HL-60 (cell line): ENCODE results near the gene RNASE13.

Experiments
- CTCF ChIP-seq: IDR thresholded peaks from one replicate; pipeline ENCODE4 v1.5.1; 2011; ENCODE audit warnings: low read length, control low read depth, inconsistent platforms; ENCODE audit not compliant: insufficient read depth
- GABPA ChIP-seq: IDR thresholded peaks from 2 replicates; pipeline ENCODE4 v1.6.1; 2012; ENCODE audit warnings: low read depth
- TF ChIP-seq, protein P1 (sequence below): IDR thresholded peaks from 2 replicates; pipeline ENCODE4 v1.6.1; 2012; ENCODE audit warnings: low read depth; ENCODE audit not compliant: insufficient replicate concordance

GRCh38 chr14:21026988-21027315 lies 7.7 kb downstream of the RNASE13 start:
- TF ChIP-seq, protein P1, sequence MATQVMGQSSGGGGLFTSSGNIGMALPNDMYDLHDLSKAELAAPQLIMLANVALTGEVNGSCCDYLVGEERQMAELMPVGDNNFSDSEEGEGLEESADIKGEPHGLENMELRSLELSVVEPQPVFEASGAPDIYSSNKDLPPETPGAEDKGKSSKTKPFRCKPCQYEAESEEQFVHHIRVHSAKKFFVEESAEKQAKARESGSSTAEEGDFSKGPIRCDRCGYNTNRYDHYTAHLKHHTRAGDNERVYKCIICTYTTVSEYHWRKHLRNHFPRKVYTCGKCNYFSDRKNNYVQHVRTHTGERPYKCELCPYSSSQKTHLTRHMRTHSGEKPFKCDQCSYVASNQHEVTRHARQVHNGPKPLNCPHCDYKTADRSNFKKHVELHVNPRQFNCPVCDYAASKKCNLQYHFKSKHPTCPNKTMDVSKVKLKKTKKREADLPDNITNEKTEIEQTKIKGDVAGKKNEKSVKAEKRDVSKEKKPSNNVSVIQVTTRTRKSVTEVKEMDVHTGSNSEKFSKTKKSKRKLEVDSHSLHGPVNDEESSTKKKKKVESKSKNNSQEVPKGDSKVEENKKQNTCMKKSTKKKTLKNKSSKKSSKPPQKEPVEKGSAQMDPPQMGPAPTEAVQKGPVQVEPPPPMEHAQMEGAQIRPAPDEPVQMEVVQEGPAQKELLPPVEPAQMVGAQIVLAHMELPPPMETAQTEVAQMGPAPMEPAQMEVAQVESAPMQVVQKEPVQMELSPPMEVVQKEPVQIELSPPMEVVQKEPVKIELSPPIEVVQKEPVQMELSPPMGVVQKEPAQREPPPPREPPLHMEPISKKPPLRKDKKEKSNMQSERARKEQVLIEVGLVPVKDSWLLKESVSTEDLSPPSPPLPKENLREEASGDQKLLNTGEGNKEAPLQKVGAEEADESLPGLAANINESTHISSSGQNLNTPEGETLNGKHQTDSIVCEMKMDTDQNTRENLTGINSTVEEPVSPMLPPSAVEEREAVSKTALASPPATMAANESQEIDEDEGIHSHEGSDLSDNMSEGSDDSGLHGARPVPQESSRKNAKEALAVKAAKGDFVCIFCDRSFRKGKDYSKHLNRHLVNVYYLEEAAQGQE, result no peak
- TF ChIP-seq CTCF (no peak), GABPA (no peak)
